GM19372 (cell line): ENCODE measurements around the gene USP51.
"Not testable (repeated sequence)": the region's sequence is repeated elsewhere in the genome, so short reads cannot be mapped to it uniquely, and the experiment has no call there.

Experiments used
- ATAC-seq: cut with Tn5 transposase; IDR thresholded peaks from one replicate; pipeline ENCODE4 v1.9.1; 2021; ENCODE audit warnings: mild to moderate bottlenecking, low read depth, moderate library complexity; ENCODE audit not compliant: unreplicated experiment

The USP51 gene

DNA sequence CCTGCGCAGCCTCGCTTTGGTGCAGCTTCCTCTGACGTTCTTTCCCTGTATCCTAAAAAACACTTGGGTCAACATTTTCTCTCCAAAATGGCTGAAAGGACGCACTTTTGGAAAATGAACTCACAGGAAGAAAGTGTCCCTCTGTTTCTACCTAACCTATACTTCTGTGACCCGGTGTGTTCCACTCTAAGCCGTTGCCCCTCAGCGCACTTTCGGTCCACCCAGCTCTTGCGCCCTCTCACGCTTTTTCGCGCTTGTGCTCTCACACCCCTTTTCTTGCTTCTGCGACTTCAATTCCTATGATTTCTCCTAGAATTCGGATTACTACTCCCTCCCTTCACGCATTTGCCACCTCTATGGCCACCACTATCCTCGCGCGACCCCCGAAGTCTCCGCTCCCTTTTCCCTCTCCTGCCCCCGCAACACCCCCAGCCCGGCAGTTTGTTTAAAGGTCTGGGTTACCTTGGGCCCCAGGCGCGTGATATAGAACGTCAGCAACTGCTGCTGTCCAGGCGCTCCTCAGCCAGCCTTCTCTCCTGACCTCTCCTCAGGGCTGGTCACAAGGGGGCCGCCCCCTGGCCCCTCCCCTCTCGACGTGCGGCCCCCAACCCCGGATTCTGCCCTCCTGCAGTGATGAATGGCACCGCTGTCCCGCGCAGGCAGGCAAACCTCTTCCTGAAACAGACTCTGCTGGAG, at the start of gene USP51:
Gene USP51 (minus strand): TSS at position 535 of the 696 bp plus-strand sequence. CDS start 909 bp downstream, outside the sequence.
- ATAC-seq: peak; percentile 58

DNA sequence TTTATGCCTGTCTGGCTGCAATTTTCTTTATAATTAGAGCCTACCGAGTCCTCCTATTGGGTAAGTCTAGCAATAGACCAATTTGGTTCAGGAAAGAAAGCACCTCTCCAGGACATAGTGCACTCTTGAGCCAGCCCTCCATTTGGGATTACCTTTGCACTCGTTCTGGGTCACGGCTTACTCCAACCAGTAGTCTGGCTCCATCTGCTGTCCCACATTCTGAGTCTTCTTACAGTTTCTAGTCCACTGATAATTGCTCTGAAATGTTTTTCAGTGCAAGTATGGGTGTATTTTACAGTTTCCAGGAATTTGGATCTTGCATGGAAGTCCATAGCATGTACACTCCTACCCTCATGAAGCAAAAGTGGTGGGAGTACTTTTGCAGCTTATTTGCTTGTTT, 34.8 kb upstream of the USP51 start:
- no peak for ATAC-seq

DNA sequence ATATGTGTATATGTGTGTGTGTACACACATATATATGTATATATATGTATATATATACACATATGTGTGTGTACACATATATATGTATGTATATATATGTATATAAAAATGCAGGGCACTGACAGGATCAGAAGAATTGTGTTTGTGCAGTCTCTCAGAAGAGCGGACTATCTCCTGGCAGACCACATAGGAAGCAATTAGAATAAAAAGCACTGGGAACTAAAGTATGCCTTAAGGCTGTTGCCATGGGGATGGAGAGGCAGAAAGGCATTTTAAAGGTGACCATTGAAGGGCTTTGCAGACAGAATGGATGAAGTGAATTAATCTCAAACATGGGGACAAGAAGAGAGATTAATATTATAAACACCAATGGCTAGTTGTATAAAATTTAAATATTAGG, 33.7 kb upstream of the USP51 start:
- no peak for ATAC-seq

- ATAC-seq: no peak
These were observed 33.1 kb upstream of the USP51 start for GRCh38 chrX:55522596-55523276.

- no peak for ATAC-seq
These were observed 32.0 kb upstream of the USP51 start for GRCh38 chrX:55521687-55522086.

DNA sequence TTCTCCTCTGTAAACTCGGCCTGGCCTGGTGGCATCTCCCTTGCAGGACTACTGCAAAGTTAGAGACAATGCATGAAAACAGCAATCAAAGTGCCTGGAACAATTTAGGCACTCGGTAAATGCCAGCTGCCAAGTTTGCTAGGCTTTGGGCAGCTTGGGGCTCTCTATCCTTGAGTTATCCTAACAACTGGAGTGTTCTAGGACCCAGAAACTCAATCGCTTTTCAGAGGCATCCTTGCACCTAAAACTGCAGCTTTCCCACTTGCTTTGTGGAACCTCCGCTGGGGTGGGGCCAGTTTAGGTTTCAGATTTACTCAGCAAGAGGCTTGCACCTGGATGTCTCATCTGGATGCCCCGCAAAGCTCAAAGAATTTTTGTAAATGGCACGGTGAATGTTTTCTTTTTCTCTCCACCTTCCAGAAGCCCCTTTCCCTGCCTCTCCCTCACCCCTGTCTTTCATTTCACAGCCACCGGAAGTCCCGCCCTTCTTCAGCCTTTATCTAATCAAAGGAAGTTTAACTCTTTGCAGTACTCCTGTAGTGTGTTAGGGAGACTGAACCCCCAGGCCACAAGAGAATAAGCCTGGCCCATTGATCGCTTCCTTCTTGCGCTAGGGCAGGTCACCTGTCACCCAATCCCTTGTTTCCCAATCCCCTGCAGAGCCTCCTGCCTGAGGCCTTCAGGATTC, 27.3 kb upstream of the USP51 start:
- not testable (repeated sequence) for ATAC-seq

GRCh38 chrX:55513045-55513737, 23.5 kb upstream of the USP51 start:
- ATAC-seq: not testable (repeated sequence)

- ATAC-seq: not testable (repeated sequence)
These were observed 18.9 kb upstream of the USP51 start for GRCh38 chrX:55508410-55509152.

DNA sequence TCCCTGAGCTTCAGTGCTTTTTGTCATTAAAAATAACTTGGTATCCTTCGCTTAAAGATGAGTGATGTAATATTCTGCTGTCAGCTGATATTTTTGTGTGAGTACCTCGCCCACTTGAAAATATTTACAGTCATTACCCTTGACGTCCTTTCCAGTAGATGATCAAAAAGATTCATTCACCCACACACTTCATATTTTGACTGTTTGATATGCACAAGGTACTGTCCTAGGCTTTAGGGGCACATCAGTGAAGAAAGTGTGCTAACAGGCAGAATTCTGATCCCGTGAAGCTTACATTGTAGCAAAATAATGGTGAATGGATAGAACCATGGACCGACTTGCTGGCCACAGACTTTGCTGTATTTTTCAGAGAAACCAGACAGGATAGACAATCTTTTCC, 18.1 kb upstream of the USP51 start:
- not testable (repeated sequence) for ATAC-seq

DNA sequence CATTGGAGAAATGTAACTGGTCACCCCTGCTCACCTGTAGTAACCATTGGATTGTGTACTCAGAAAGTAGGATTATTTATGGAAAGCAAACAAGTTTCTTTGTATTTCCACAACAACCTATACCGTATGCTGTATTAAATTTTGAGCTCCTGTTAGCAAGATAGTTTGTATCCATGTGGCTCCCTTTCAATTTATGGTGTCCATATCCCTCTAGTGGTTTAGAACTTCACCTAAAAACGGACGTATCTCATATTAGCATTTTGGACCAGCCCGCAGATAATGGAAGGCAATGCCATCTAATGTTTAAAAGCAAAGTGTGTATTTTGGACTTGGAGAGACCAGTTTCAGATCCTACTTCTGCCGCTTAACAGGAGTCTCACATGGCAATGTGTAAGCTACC, 17.4 kb upstream of the USP51 start:
- not testable (repeated sequence) for ATAC-seq

DNA sequence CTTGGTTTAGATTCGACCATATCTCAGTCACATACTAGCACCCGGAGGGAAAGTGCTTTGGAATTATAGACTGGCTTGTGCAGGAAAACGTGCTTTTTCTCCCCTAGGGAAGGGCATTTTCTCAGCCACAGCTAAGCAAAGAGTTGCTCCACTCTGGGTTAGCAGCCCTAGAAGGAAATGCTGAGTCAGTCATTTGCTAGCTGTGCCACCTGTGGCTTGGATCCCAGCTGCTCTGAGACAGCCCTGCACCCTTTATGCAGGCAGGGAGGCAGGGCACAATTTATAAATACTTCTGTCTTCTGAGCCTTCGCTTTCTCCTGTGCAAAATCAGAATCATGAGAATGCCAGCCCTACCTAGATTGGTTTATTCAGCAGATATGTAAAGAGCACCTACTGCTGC, 1.3 kb upstream of the USP51 start:
- ATAC-seq: no peak

GRCh38 chrX:55490121-55490520, 473 bp upstream of the USP51 start:
- no peak for ATAC-seq

DNA sequence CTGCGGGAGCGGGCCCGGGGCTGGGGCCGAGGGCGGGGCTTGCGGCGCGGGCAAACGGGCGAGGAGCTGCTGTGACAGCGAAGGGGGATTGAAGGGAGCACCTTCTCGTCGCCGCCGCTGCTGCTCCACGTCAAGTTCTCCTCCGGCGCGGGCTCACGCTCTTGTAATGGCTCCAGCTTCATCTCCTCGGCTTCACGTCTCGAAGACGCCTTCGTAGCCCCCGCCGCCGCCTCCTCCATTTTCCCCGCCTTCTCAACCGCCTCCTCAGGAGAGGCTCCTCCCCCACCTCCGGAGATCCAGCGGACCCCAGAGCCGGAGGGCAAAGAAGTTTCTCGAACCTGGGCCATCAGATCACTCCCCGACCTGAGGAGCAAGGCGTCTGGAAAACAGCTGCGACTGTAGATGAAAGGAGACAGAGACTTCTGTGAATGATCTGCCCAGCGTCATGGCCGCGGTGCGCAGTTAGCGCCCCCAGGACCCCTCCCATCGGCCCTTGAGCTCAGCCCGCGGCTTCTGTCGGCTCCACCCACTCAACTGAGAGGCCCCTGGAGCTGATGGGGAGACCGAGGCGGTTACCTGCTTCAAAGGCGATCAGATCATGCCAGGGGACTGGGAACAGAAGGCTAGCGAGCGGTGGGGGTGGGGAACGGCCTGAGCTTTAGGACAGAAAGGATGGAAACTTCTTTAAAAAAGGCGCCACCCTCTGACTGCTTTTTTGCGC, 895 bp downstream of the USP51 start:
- peak; percentile 45 for ATAC-seq

DNA sequence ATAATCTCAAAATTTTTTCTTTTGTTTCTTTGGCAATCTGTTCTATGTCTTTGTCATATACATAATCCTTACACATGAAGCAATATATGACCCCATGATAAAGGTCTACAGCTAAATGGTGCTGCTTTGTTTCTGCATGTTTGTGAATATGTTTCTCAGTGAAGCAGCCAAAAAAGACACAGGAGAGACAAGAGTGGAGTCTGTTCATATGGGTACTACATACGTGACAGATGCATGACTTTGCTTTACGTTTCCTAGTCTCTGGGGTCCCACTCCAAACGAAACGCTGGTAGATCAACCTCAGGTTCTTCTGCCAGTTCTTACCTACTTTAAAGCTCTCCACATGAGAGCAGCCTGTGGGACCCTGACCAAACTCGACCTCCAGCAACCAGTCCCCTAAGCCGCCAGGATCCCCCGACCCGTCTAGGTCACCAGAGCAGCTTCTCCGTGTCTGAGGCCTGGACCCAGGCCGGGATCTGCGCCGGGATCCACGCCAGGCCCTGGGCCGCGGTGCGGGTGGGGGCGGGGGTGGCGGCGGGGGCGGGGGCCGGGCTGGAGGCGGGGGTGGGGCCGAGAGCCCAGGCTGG, 1.5 kb downstream of the USP51 start:
- no peak for ATAC-seq

DNA sequence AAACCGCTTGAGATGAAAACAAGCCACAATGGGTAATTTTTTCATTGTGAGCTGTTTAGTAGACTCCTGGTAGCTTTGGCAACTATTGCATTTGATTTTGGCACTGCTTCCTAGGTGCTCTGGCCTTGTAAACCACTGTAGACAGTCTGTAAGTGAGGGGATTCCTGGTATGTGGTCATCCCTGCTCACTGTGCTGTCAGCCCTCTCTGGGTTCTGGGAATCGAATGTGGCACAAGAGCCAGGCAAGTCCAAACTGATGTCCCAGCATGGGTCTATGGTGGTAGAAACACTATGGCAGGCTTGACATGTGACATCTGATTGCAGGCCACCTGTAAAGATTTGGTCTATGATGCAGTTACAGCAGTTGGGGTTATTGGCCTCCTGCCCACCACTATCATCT, 2.5 kb downstream of the USP51 start:
- ATAC-seq: no peak

DNA sequence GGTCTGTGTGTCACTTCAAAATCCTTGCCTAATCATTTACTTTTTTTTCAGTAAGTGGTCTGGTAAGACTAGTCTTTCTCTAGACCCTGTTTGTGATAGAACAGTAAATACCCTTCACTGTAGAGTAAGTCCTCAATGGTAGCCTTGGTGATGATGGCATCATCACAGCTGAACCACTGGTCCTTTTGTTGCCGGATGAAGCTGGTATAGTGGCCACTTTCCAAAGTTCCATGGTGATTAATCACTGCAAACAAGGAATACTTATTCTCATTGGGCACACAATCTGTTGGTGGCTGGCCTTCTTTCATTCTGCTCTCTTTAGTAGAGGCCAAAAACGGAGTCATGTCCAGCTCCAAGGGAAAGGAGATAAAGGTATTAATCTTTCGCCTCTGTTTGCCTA, 2.9 kb downstream of the USP51 start:
- no peak for ATAC-seq

DNA sequence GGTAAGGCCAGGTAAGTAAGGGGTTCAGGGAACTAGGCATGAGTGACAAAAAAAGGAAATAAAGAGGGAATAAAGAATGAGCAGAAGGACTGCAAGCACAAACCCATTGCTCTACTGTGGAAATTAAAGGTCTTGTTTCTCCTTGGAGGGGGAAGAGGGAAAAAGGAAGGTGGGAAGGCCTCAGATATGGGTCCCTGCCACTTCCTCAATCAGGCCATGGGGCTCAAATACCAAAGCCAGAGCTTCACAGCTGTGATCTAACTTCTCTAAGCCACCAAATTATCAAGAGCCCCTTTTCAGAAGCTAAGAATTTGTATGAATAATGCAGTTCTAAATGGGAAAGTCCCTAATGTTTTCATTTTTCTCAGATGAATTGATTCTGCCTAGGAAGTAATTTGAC, 4.7 kb downstream of the USP51 start:
- ATAC-seq: no peak

GRCh38 chrX:55480390-55481062, 9.1 kb downstream of the USP51 start:
- no peak for ATAC-seq

- not testable (repeated sequence) for ATAC-seq
These were observed 9.7 kb downstream of the USP51 start for GRCh38 chrX:55479956-55480355.
